HG03039 (cell line): Measurements from ENCODE around the gene PHLPP1.
"Not testable (repeated sequence)": the region's sequence is repeated elsewhere in the genome, so short reads cannot be mapped to it uniquely, and the experiment has no call there.

Source experiments
- ATAC-seq: cut with Tn5 transposase; IDR thresholded peaks from one replicate; pipeline ENCODE4 v1.9.1; 2021; ENCODE audit warnings: mild to moderate bottlenecking, moderate library complexity; ENCODE audit not compliant: unreplicated experiment

Gene PHLPP1

DNA sequence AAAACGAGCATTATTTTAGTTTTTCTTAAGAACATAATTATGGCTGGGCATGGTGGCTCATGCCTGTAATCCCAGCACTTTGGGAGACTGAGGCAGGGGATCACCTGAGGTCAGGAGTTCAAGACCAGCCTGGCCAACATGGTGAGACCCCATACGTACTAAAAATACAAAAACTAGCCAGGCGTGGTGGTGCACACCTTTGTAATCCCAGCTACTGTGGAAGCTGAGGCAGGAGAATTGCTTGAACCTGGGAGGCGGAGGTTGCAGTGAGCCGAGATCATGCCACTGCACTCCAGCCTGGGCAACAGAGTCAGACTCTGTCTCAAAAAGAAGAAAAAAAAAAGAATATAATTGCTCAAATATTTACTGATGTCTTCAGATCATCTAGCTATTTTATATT is 25.3 kb downstream of the PHLPP1 start:
- ATAC-seq, result not testable (repeated sequence)

- no peak for ATAC-seq
Measured at GRCh38 chr18:62741118-62741566, 25.8 kb downstream of the PHLPP1 start.

- ATAC-seq, result no peak
Measured at GRCh38 chr18:62741584-62741983, 26.2 kb downstream of the PHLPP1 start.

GRCh38 chr18:62744076-62744968 is 29.0 kb downstream of the PHLPP1 start:
- peak; percentile 59 for ATAC-seq

DNA sequence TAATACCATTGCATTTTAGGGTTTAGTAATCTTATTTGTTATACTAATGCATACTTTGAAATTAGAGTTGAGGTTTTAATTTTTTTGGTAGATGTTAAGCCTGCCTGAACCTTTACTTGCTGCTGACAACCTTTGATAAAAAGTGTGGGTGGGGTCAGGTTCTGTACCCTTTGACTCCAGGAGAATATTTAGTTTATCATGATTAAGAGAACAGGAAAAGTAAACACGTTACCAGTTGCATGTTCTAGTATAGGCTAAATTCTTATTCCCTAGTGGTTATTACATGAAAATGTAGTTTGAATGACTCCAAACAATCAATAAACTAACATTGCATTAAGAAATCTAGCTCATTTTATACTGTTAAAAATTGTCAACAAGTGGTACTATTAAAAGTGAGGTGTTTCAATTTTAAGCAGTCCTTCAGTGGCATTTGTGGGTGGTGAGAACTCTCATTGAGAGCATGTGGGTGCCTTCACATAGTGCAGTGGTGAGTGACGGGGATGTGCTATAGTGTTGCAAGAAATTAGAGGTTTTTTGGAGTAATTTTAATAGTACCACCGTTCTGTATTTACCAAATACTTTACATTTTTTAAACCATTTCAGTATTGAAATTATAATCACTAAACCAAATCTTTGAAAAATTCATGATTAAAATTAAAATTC is 29.9 kb downstream of the PHLPP1 start:
- ATAC-seq, result no peak

DNA sequence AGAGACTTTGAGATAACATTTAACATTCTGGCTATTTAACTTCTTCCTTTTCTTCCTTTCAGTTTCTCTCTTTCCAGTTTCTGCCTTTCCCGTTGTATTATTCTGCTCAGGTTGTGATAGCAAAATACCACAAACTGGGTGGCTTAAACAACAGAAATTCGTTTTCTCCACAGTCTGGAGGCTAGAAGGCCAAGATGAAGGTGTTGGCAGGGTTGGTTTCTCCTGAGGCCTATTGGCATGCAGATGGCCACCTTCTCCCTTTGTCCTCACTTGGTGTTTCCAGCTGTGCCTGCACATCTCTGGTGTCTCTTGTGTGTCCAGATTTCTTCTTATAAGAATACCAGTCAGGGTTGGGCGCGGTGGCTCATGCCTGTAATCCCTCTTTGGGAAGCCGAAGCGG is 34.0 kb downstream of the PHLPP1 start:
- no peak for ATAC-seq

DNA sequence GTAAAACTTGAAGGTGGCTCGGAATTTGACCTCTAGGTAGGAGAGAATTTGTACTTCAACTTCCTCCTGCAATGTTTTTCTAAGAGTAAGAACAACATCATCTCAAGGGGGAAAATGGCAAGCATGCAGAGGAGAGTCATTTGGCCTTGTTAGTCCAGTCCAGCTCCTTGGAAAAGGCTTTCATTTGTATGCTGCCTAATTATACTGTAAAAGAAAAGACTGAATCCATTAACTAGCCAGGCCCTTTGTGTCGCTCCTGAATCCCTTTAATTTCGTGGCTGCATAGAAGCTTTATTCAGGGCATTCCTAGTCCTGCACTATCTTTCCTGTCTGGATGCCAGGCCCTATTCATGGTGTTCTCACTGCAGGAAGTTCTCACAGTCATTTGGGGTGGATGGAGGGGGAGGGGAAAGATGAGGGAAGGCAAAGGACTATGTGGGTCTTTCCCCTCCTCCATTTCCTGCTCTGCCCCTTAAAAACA is 36.0 kb downstream of the PHLPP1 start:
- no peak for ATAC-seq

DNA sequence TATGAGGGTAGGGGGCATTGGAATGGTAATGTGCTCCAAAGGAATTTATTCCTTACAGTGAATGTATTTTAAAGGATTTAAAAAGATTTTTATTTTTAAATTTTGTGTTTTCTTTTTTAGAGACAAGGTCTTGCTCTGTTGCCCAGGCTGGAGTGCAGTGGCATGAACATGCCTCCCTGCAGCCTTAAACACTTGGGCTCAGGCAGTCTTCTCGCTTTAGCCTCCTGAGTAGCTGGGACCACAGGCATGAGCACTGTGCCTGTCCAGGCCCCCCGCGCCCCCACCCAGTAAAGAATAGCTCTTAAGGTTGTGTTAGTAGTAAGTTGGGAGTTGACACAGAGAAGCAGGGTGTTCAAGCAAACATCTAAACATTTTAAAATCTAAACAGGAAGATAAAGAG is 36.6 kb downstream of the PHLPP1 start:
- ATAC-seq, result no peak

GRCh38 chr18:62754026-62754425 is 38.7 kb downstream of the PHLPP1 start:
- ATAC-seq, result no peak

- ATAC-seq, result no peak
Measured at GRCh38 chr18:62755454-62755853, 40.1 kb downstream of the PHLPP1 start.

GRCh38 chr18:62755946-62756345 is 40.6 kb downstream of the PHLPP1 start:
- ATAC-seq, result no peak

DNA sequence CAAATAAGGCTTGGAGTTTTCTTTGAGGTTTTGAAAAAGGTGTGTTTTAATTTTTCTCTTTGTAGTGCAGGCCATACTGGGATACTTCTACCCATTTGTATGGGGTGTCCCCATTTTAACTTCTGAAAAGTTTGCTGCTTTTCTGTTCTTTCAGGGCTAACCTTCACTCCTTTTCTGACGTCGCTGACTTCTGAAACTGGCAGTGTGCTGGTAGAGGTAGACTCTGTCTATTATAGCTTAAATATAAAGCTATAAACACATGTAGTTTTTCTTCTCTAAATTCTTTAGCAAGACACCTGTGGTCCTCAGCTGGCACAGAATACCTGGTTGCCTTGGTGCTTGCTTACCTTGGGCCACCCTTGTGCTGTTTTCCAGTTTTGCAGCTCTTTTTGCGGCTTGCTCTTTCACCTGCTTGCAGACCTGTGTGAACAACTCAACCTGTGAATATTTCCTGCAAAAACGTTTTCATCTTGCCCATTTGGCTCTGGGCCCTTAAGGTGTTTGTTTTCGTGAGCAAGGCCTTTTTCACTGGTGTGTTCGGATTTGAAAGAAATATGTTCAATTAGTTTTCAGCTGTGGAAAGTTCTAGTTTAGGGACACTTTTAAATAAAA is 42.2 kb downstream of the PHLPP1 start:
- ATAC-seq, result no peak

DNA sequence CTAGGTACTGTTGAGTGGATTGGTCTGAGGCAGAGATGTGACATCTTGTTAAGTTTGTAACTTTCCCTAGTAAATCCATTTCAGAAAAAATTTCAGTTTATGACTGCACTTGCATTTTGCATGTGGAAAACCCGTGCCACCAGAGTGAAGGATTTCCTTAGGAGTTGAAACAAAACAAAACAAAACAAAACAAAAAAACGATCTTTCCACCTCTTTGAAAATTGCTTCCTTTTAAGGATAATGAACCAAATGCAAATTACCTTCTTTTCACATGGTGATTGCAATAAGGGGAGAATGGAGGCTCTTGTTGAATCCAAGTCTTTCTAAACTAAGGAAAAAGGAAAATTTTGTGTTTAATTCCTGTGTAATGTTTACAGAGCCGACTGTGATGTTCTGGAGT is 43.2 kb downstream of the PHLPP1 start:
- ATAC-seq, result no peak

DNA sequence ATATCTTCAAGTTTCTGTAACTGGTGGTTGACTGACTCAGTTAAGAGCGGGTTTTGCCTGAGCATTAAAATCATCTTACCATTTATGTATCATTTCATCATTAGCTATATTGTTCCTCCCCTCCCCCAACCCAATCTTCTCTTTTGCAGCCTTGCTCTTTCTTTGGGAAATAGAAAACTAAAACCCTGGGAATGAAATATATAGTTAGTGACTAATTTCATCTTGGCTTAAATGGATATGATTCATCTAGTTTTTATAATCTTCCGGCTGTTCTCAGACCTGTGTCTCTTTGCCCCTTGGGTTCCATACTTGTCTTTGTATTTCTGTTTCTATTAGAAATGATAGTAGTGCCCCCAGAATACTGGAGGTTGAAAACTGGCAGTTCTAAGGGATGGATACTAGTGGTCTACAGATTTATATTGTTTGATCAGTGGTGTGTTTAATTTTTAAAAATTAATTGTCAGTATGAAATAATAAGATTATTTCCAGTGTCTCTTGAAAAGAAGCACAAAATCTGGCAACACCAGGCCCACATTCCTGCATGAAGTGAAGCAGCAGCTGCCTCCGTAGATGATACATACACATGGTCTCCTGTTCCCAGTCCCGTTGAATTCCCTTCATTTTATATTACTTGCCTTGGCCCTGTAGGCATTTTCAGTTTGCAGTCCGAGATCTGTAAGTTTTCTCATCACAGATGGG is 44.5 kb downstream of the PHLPP1 start:
- no peak for ATAC-seq

DNA sequence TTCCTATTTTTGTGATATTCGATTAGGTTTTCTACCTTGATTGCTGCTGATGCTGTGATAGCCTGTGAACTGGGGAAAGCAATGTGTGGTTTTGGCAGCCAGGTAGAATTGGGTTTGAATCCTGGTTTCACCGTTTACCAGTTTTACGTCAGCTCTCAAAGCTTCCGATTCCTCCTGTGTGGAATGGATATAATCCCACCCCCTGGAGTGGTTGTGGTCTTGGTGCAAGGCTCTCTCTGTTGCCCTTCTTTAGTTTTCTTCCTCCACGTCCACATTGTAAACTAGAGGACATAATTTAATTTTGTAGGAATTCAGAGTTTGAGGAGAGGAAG is 45.0 kb downstream of the PHLPP1 start:
- ATAC-seq, result no peak

- no peak for ATAC-seq
Measured at GRCh38 chr18:62763101-62763521, 47.8 kb downstream of the PHLPP1 start.

DNA sequence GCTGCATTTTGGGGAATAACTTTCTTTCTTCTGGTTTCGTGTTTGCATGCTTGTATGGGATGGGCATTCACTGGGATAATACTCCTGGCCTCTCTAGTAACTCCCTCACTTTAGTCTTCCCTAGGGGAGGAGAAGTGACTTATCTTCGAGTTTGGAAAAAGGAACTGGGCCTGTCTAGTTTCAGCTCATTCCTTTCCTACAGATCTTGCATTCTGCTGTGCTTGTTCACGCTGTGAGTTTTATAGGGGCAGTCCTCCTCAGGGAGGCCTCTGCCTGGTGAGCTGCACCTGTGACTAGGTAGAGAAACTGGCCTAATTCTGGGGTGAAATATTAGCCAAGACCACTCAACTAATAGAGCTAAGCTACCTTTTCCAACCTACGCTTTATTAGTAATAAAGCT is 50.9 kb downstream of the PHLPP1 start:
- ATAC-seq, result no peak

GRCh38 chr18:62767321-62767720 is 52.0 kb downstream of the PHLPP1 start:
- no peak for ATAC-seq

GRCh38 chr18:62767836-62768557 is 52.7 kb downstream of the PHLPP1 start:
- no peak for ATAC-seq

DNA sequence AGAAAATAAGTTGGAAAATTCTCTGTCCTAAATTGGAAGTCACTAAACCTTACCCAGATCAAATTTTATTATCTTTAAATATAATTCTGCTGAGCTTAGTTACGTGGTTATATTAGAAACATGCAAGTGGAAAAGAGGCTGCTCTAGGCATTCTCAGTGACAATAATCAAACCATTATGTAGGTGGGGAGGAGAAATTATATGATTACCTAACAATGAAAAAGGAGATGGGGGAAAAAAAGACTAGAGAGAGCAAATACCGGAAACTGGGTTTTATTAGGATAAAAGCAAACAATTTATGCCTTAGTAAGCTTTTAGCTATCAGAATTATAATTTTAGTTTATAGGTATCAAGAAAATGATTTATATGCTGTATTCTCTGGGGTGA is 53.2 kb downstream of the PHLPP1 start:
- ATAC-seq, result no peak

- no peak for ATAC-seq
Measured at GRCh38 chr18:62769216-62769615, 53.9 kb downstream of the PHLPP1 start.
